Measurements from ENCODE around the gene NELL1.

The NELL1 gene

DNA sequence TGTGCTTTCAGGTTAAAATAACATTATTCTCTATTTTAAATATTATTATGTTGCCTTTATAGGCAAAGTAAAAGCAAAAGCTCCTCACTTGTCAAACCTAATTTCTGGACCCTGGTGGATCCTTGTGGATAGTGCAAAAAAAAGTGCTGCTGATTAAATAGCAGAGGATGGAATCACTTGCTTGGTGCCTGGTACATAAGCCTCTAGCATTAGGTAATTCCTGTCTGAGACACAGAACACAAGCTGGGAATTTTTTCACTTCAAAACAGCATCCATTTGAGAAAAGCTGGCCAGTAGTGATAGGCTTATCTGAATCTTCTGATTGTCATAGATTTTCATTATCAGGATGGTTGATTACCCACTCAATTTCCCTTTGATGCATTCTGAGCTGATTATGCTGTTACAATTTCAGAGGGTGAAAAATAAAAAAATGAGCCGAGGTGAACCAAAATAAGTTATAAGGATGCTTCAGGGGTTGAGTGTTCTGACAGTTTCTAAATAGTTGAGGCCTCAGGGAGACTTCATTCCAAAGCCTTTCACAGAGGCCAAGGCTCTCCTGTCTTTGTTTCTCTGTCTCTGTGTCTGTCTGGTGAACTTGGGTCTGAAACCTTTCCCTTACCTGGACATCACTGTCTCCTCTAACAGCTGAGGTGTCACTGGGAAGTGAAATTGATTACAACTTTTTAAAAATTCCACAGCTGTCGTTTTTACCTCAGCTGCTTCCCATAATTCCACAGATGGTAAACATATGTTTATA lies 242.9 kb downstream of the NELL1 start:
- FAIRE-seq = no peak
- no peak for DNase-seq (ENCODE audit: insufficient read length, low spot score)
- TF ChIP-seq, protein P1, sequence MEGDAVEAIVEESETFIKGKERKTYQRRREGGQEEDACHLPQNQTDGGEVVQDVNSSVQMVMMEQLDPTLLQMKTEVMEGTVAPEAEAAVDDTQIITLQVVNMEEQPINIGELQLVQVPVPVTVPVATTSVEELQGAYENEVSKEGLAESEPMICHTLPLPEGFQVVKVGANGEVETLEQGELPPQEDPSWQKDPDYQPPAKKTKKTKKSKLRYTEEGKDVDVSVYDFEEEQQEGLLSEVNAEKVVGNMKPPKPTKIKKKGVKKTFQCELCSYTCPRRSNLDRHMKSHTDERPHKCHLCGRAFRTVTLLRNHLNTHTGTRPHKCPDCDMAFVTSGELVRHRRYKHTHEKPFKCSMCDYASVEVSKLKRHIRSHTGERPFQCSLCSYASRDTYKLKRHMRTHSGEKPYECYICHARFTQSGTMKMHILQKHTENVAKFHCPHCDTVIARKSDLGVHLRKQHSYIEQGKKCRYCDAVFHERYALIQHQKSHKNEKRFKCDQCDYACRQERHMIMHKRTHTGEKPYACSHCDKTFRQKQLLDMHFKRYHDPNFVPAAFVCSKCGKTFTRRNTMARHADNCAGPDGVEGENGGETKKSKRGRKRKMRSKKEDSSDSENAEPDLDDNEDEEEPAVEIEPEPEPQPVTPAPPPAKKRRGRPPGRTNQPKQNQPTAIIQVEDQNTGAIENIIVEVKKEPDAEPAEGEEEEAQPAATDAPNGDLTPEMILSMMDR (IDR thresholded peaks at IDR 0.05; ENCODE audit: insufficient read depth, missing control alignments) = no peak

DNA sequence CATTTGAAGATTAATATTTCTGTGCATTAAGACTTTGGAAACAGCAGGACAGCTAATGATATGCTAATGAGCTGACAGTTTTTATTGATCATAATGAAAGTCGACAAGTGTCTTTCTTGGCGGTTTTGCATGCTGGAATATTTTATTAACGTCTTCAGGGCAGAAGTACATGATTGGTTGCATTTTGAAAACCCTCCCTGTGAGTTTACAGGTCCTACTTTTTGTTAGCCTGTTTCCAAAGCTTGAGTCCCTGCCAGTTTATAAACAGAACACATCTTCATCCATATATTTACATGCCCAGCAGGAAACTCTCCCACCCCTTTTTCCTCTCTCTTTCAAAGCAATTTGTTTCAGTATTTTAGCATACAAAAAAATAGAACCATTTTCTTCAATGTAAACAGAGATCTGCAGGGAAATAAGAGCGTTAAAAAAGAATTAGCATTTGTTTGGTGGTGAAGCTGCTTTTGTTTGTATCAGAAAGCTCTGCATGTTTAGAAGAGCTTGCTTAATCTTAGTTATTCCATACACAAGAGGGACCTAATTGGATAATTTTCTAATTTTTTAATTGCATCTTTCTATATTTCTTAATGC lies 243.6 kb downstream of the NELL1 start:
- DNase-seq (ENCODE audit: insufficient read length, low spot score) (no peak), FAIRE-seq (no peak)
- TF ChIP-seq, protein P1 (IDR thresholded peaks at IDR 0.05; ENCODE audit: insufficient read depth, missing control alignments) = no peak

DNA sequence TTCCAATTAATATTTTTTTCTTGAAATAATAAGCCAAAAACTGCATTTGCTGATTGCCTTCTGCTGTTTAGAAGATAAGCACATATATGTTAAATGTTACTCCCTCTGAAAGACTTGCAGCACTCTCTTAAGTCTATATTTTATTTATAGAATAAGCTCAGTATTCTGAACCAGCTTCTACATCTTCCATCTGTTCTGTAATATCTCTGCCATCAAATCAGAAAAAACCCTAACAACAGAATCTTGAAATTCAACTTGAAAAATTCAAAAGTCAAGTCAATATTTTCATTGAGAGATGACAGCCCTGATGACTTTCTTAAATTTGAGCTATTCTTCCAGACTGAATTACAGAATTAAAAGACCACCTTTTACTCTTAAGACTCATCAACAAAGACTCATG lies 247.9 kb downstream of the NELL1 start:
- DNase-seq (ENCODE audit: insufficient read length, low spot score) (no peak), FAIRE-seq (no peak)
- TF ChIP-seq, protein P1 (IDR thresholded peaks at IDR 0.05; ENCODE audit: insufficient read depth, missing control alignments) = no peak

DNA sequence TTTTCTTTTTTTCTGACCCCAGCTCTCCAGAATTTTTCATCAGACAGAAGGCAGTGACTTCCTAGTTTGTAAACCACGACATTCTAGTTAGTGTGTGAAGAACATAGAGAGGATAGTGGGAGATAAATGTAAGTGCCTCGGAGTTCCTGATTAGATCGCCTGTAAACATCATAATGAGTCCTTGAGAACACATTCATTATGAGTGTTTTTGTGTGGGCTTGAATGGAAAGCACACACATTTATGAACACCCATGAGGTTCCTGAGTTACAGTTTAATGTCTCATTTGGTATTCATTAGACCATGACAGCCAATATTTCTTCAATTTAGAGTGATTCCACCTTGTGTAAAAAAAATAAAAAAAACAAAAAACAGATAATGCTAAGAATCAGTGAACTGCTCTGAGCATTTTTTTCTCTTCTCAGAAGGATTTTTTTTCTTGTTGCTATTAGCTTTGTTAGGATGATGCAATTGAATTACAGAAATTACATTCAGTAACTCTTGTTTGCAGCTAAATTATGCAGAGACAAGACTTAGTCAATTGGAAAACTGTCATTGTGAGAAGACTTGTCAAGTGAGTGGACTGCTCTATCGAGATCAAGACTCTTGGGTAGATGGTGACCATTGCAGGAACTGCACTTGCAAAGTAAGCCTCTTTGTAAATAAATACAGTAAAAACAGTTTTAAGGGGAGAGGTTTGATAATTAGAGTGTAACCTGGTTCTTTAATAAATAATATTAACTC lies 257.6 kb downstream of the NELL1 start:
- FAIRE-seq = no peak
- TF ChIP-seq, protein P1 (IDR thresholded peaks at IDR 0.05; ENCODE audit: insufficient read depth, missing control alignments) = no peak
- DNase-seq (ENCODE audit: insufficient read length, low spot score) = no peak

DNA sequence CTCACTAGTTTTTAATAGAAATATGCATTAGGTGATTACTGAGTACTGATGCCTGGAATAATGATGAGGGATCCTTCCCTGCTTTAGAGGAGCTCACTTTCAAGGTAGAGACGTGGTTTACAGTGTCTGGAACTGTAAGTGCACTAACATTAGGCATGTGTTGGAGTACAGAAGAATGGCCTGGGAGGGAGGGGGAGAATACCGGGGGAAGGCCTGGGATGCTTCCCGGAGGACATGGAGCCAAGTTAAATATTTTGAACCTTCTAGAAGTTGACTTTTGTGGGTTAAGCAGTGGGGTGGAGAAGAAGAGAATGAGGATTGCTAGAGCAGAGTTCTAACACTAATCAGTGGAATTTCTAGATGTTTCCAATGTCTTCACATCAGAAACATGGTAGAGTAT lies 261.6 kb downstream of the NELL1 start:
- DNase-seq (ENCODE audit: insufficient read length, low spot score) (no peak), FAIRE-seq (no peak)
- TF ChIP-seq, protein P1 (IDR thresholded peaks at IDR 0.05; ENCODE audit: insufficient read depth, missing control alignments) = no peak

DNA sequence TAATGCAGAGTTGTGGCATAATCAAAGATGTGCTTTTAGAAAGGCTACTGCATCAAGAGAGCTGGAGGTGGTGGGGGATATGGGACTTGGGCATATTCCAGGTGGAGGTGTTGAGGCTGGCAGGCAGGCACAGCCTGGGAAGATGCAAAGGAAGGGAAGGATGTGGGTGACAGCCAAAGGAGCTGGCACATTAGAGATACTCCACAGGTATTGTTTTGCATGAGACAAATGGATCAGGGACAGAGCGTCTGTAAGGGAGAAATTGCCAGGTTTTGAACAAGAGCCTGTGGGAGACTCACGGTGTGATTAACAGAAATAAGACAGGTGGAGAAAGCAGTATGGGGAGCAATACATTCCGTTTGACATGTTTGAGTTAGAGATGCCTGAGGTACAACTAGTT lies 263.7 kb downstream of the NELL1 start:
- DNase-seq (ENCODE audit: insufficient read length, low spot score) (no peak), FAIRE-seq (no peak)
- TF ChIP-seq, protein P1 (IDR thresholded peaks at IDR 0.05; ENCODE audit: insufficient read depth, missing control alignments) = no peak

Data from D721Med (cell line).